ENCODE results near the gene MRGPRG.

DNA sequence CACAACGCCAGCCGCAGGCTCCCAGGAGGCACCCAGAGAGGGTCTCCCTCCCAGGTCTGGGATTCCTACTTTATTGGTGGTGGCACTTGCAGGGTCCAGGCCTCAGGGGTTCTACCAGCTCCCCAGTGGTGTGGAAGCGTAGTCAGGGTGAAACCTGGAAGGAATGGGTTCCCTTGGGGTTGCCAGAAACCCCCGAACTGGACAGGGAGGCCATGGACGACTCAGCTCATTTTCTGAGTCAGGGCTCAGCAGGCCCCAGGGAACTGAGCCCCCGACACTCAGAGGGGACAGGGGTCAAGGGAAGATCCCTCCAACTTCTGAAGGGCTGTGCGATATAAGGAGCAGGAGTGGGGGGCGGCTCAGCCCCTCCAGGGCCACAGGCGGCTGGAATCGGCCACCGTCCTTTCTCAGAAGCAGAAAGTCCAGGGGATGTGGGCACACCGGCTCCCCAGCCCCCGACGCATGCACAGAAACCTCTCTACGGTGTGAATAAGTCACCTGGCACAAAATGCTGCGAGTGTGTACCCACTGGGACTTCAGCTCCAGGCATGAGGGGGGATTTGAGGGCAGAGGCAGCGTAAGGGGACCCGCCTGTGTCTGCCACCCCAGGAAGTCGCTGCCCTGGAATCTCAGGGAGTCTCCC, 25.1 kb downstream of the MRGPRG start:
- no peak for TF ChIP-seq CTCF (conservative IDR thresholded peaks at IDR 0.05)
- TF ChIP-seq ZFX (IDR thresholded peaks at IDR 0.05): no peak

All from C4-2B (cell line).